GM21529 (cell line): Measurements from ENCODE around the gene NFYA.

Experiments used
- ATAC-seq: cut with Tn5 transposase; IDR thresholded peaks from one replicate; pipeline ENCODE4 v1.9.1; 2021; ENCODE audit not compliant: unreplicated experiment

NFYA gene

GRCh38 chr6:41072836-41073202 is at the start of gene NFYA:
NFYA (plus strand) TSS chr6:41072974; CDS start chr6:41079090, 6,116 bp downstream.
- peak; percentile 61 for ATAC-seq

GRCh38 chr6:41023114-41023513 is 49.7 kb upstream of the NFYA start:
- ATAC-seq, result no peak

- no peak for ATAC-seq
These were observed 46.7 kb upstream of the NFYA start for GRCh38 chr6:41025966-41026530.

- no peak for ATAC-seq
These were observed 45.5 kb upstream of the NFYA start for GRCh38 chr6:41027241-41027640.

GRCh38 chr6:41027799-41028560 is 44.8 kb upstream of the NFYA start:
- ATAC-seq, result peak; percentile 84

GRCh38 chr6:41028561-41029412 is 44.0 kb upstream of the NFYA start:
- ATAC-seq, result peak; percentile 46

- ATAC-seq, result no peak
These were observed 39.9 kb upstream of the NFYA start for GRCh38 chr6:41032830-41033229.

- ATAC-seq, result no peak
These were observed 39.0 kb upstream of the NFYA start for GRCh38 chr6:41033776-41034175.

GRCh38 chr6:41036186-41036585 is 36.6 kb upstream of the NFYA start:
- ATAC-seq, result no peak

GRCh38 chr6:41036601-41037000 is 36.2 kb upstream of the NFYA start:
- ATAC-seq, result no peak

GRCh38 chr6:41037107-41037900 is 35.5 kb upstream of the NFYA start:
- no peak for ATAC-seq

- ATAC-seq, result no peak
These were observed 34.6 kb upstream of the NFYA start for GRCh38 chr6:41038205-41038604.

- ATAC-seq, result no peak
These were observed 33.4 kb upstream of the NFYA start, which contains the start of gene UNC5CL for GRCh38 chr6:41039060-41039998. UNC5CL (minus strand) TSS chr6:41039221; CDS start chr6:41035074, 4,147 bp downstream.

GRCh38 chr6:41040101-41040939 is 32.5 kb upstream of the NFYA start:
- no peak for ATAC-seq

GRCh38 chr6:41040940-41041536 is 31.7 kb upstream of the NFYA start:
- ATAC-seq, result no peak

- ATAC-seq, result no peak
These were observed 30.3 kb upstream of the NFYA start, which contains the start of gene TSPO2 for GRCh38 chr6:41042226-41043055. TSPO2 (plus strand) TSS chr6:41042467; CDS start chr6:41042986, 519 bp downstream.

GRCh38 chr6:41043151-41043550 is 29.6 kb upstream of the NFYA start:
- ATAC-seq, result no peak

GRCh38 chr6:41045664-41046063 is 27.1 kb upstream of the NFYA start:
- no peak for ATAC-seq
